HCT116 (cell line): ENCODE data around the gene ATXN2.

ENCODE experiments used
- CEBPB ChIP-seq: IDR thresholded peaks from 2 replicates; pipeline ENCODE4 v1.6.1; 2012; ENCODE audit warnings: low read depth
- EGR1 ChIP-seq: IDR thresholded peaks from 2 replicates; pipeline ENCODE4 v1.6.1; 2012; ENCODE audit warnings: low read depth
- ELF1 ChIP-seq: IDR thresholded peaks from 2 replicates; pipeline ENCODE4 v1.6.1; 2012; ENCODE audit warnings: low read depth, borderline replicate concordance
- EZH2 ChIP-seq: fragments of 200-600 bp; sonication (generic); IDR thresholded peaks from 2 replicates; pipeline ENCODE4 v1.6.1; 2017; ENCODE audit warnings: antibody characterized with exemption, mixed run types
- EZH2phosphoT487 ChIP-seq: fragments of 200-600 bp; IDR thresholded peaks from 2 replicates; pipeline ENCODE4 v1.6.1; 2018; ENCODE audit warnings: antibody characterized with exemption, borderline replicate concordance
- POLR2A ChIP-seq: IDR thresholded peaks from 2 replicates; pipeline ENCODE4 v1.7.0; 2011; ENCODE audit warnings: borderline replicate concordance; ENCODE audit not compliant: insufficient read depth, insufficient read length; ENCODE audit errors: extremely low read depth
- POLR2AphosphoS5 ChIP-seq: IDR thresholded peaks from 2 replicates; pipeline ENCODE4 v1.6.1; 2011; ENCODE audit warnings: mild to moderate bottlenecking, low read depth, low read length, moderate library complexity
- RAD21 ChIP-seq: IDR thresholded peaks from 2 replicates; pipeline ENCODE4 v1.6.1; 2012; ENCODE audit warnings: low read depth, mild to moderate bottlenecking
- SP1 ChIP-seq: IDR thresholded peaks from 2 replicates; pipeline ENCODE4 v1.6.1; 2012; ENCODE audit warnings: low read depth
- YY1 ChIP-seq: IDR thresholded peaks from 2 replicates; pipeline ENCODE4 v1.6.1; 2011; ENCODE audit warnings: low read length, low read depth, moderate library complexity, mild to moderate bottlenecking; ENCODE audit not compliant: insufficient replicate concordance; ENCODE audit errors: extremely low read depth
- TF ChIP-seq, protein P1 (sequence below), 3 experiments: fragments of 200-600 bp in 1 of 3; sonication (generic) in 1 of 3; IDR thresholded peaks in 2 of 3; conservative IDR thresholded peaks in 1 of 3; 2 replicates each; pipeline ENCODE4 v1.5.1; 2012 to 2017; ENCODE audit warnings: low read depth in 2 of 3, low read length in 2 of 3, antibody characterized with exemption in 1 of 3, borderline replicate concordance in 1 of 3, control low read depth in 1 of 3, mild to moderate bottlenecking in 1 of 3, mixed read lengths in 1 of 3, mixed run types in 1 of 3, moderate library complexity in 1 of 3; ENCODE audit not compliant: insufficient read depth in 1 of 3
- TF ChIP-seq, protein P2 (sequence below): IDR thresholded peaks from 2 replicates; pipeline ENCODE4 v1.6.1; 2012

DNA sequence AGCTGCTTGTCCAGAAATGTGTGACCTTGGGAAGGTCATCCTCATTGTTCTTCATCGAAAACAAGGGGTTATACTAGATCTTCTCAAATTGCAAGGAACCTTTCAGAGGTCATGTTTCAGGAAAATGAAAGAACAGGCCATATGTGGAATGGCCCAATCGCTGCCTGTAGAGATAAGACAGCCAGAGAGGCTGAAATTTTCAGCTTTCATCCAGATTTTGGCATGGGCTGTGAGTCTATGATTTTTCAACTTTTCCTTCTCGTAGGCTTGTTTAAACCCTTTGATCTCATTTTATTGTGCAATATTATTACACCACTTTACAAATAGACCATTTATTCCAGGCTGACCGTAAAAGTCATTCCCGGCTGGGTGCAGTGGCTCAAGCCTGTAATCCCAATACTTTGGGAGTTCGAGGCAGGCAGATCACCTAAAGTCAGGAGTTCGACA is 17.1 kb upstream of the ATXN2 start:
- TF ChIP-seq EZH2phosphoT487 (no peak), EZH2 (no peak), ELF1 (no peak), EGR1 (no peak), YY1 (no peak), POLR2A (no peak), RAD21 (no peak), POLR2AphosphoS5 (no peak), SP1 (no peak), CEBPB (no peak)
- TF ChIP-seq, protein P1, sequence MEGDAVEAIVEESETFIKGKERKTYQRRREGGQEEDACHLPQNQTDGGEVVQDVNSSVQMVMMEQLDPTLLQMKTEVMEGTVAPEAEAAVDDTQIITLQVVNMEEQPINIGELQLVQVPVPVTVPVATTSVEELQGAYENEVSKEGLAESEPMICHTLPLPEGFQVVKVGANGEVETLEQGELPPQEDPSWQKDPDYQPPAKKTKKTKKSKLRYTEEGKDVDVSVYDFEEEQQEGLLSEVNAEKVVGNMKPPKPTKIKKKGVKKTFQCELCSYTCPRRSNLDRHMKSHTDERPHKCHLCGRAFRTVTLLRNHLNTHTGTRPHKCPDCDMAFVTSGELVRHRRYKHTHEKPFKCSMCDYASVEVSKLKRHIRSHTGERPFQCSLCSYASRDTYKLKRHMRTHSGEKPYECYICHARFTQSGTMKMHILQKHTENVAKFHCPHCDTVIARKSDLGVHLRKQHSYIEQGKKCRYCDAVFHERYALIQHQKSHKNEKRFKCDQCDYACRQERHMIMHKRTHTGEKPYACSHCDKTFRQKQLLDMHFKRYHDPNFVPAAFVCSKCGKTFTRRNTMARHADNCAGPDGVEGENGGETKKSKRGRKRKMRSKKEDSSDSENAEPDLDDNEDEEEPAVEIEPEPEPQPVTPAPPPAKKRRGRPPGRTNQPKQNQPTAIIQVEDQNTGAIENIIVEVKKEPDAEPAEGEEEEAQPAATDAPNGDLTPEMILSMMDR (IDR thresholded peaks at IDR 0.05 in 2 of 3, conservative IDR thresholded peaks at IDR 0.05 in 1 of 3; ENCODE audit: borderline replicate concordance in 1 of 3, insufficient read depth in 1 of 3, low read depth in 2 of 3, low read length in 2 of 3), result no peak
- TF ChIP-seq, protein P2, sequence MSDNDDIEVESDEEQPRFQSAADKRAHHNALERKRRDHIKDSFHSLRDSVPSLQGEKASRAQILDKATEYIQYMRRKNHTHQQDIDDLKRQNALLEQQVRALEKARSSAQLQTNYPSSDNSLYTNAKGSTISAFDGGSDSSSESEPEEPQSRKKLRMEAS, result no peak
